ENCODE measurements around the gene GATB. TPM values are rescaled to one million over a fixed set of nuclear protein-coding genes. Genes with fewer than 3 reads are reported as not detected.

The GATB gene
- total and polyA plus RNA-seq, 2 experiments from 2014 or later, result 17.7 to 18.9 TPM

GRCh38 chr4:151743894-151744293 is 16.9 kb downstream of the GATB start:
- Mint-ChIP-seq H3K27me3 (ENCODE audit: insufficient read depth, low read depth, poor library complexity) (peaks cover 1% of the 10 kb centered on the region), H3K36me3 (ENCODE audit: low read depth) (peaks cover 7% of the 10 kb centered on the region; the same call in 1 of the 3 replicates), H3K4me1 (peaks cover 16% of the 10 kb centered on the region), H3K4me3 (no peak overlapping the region), H3K9me3 (0 out of 3 replicates have a peak, but pooled peaks cover under 1% of the 10 kb centered on the region), H3K27ac (no peak overlapping the region)
- Histone ChIP-seq H3K36me3 (ENCODE audit: insufficient read depth) (no peaks in the 10 kb centered on the region), H3K4me1 (ENCODE audit: insufficient read depth) (peaks cover 28% of the 10 kb centered on the region), H3K4me3 (no peak overlapping the region), H3K9me2 (ENCODE audit: insufficient read depth) (no peaks in the 10 kb centered on the region), H3F3A (replicated peaks; ENCODE audit: low read depth) (no peaks in the 10 kb centered on the region), H3K79me2 (replicated peaks; ENCODE audit: insufficient read depth) (0 out of 2 replicates have a peak, but pooled peaks cover 7% of the 10 kb centered on the region), H4K20me1 (replicated peaks; ENCODE audit: insufficient read depth) (no peaks in the 10 kb centered on the region), H3K27me3 (ENCODE audit: insufficient read depth) (no peaks in the 10 kb centered on the region), H3K27ac (ENCODE audit: low read depth) (no peak overlapping the region), H2AFZ (no peak overlapping the region), H3K4me2 (no peak overlapping the region)
- ATAC-seq (no peak), DNase-seq (ENCODE audit: low spot score) (no peak)
- TF ChIP-seq NANOG (IDR thresholded peaks at IDR 0.05; ENCODE audit: borderline replicate concordance), result no peak
- no peak for TF ChIP-seq ZNF462 (CRISPR knock-in tag; IDR thresholded peaks at IDR 0.05)
- TF ChIP-seq, protein P1, sequence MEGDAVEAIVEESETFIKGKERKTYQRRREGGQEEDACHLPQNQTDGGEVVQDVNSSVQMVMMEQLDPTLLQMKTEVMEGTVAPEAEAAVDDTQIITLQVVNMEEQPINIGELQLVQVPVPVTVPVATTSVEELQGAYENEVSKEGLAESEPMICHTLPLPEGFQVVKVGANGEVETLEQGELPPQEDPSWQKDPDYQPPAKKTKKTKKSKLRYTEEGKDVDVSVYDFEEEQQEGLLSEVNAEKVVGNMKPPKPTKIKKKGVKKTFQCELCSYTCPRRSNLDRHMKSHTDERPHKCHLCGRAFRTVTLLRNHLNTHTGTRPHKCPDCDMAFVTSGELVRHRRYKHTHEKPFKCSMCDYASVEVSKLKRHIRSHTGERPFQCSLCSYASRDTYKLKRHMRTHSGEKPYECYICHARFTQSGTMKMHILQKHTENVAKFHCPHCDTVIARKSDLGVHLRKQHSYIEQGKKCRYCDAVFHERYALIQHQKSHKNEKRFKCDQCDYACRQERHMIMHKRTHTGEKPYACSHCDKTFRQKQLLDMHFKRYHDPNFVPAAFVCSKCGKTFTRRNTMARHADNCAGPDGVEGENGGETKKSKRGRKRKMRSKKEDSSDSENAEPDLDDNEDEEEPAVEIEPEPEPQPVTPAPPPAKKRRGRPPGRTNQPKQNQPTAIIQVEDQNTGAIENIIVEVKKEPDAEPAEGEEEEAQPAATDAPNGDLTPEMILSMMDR (conservative IDR thresholded peaks at IDR 0.05; ENCODE audit: low read depth in 2 of 2), result no peak
- no peak for TF ChIP-seq POLR2AphosphoS5 (IDR thresholded peaks at IDR 0.05; ENCODE audit: low read depth)
